CD4-positive, alpha-beta T cell treated with Interleukin-21 for 1 hour (primary cell): ENCODE data around the gene PDE2A.

Experiments
- DNase-seq: peaks from one replicate; pipeline ENCODE4 v3.0.0-alpha.2; 2020

The PDE2A gene

DNA sequence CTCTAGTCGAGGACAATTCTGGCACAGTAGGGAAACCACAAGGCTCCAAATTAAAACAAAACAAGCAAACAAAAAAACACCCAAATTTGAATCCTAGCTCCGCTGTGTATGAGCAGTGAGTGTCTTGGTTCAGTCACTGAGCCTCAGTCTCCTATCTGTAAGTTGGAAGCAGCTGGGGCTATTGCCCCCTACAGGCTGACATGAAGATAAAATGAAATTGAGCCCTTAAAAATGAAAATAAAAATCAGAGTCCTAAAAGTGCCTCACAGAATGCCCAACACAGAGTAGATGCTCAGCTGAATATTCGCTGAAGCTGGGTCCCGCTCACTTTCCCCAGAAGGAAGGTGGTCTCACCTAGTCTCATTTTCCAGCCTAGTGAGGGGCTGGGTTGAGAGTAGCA is 65.2 kb downstream of the PDE2A start:
- DNase-seq = peak; percentile 35

DNA sequence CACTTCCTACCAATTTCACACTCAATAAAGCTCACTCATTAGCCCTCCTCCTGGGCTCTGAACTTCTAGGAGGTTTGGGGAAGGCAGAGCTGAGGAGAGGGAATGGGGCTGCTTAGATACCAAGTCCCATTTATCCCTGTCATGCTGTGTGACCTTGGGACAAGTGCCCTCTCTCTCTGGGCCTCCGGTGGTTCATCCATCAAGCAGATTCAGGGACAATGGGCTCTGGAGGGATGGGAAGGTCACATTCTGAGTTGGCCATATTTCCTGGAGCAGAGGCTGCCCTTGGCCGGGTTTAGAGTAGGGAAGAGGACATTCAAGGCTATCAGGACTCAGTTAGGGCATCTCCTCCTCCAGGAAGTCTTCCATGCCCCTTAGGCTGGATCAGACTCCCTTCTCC is 66.7 kb downstream of the PDE2A start:
- no peak for DNase-seq

DNA sequence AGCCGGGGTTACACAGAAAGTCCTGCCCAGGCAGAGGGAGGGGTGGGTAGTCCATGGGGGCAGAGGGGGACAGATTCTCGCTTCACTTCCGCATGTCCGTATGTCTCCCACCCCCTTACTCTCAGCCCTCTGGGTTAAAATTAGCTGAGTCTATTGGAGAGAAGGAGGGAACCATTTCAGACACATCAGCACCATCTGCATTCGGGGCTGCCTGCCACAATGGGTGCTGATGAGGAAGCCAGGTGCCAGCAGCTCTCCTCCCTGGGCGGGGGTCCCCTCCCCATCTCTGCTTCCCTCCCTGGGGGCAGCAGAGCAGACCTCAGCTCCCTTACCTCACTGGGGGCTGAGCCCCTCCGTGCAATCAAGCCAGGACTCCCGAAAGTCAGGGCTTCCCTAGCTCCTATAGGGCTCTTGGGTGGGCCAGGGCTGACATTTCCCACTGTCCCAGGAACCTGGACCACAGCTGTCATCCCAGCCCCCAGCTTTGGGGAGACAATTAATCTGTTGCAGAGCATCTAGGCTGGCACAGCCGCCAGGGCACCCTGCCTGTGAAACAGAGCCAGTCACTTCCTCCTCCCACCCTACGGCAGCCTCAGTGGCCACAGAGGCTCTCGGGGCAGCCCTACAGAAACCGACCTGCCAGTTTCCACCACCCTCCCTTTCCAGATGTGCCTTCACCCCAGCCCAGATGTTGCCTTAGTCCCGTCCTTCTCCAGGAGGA is 67.3 kb downstream of the PDE2A start:
- no peak for DNase-seq

DNA sequence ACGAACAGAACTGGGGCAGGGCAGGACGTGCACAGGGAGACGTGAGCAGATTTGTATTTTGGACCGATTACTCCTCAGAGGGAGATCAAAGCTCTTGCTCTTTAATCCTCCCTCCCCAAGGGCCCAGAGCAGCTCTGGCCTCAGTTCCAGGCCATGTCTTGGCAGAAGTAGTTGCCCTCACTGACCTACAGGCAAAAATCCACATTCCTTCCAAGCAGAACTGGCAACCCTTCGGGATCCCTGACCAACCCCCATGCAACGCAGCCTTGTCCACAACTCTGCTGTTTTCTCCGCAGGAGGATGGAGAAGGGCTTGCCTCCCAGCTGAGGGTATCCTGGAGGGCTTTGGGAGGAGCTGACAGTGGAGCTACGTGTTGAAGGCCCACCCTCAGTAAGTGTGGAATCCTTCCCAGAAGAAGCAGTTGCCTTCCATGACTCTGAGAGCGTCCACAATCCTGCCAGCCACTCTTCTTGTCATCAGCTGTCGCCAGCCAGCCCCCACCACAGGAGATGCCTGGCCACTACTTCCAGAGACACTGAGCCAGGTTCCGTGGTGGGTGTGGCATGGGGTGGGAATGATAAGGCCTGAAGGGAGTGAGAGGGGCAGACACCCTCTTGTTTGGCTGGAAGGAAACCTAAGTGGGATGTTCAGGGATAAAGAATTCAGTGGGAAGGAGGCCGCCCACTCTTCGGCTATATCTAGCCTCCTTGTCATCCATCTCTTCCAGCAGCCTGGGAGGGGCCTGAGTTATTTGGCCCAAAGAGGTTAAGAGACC is 68.1 kb downstream of the PDE2A start:
- DNase-seq = no peak

DNA sequence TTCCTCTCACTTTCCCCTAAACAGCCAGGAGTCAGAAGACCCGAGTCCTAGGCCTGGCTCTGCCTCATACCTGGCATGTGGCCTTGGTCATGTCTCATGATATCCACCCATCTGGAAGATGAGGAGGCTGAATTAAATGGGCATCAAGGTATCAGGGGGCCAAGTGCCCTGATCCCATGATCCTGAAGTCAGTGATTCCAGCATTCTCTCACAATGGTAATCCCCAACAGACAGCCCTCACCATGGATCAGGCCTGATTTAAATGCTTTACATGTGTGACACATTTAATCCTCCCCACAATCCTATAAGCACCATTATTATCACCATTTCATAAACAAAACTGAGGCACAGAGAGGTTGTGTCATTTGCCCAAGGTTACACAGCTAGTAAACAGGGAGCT is 70.0 kb downstream of the PDE2A start:
- DNase-seq = no peak

DNA sequence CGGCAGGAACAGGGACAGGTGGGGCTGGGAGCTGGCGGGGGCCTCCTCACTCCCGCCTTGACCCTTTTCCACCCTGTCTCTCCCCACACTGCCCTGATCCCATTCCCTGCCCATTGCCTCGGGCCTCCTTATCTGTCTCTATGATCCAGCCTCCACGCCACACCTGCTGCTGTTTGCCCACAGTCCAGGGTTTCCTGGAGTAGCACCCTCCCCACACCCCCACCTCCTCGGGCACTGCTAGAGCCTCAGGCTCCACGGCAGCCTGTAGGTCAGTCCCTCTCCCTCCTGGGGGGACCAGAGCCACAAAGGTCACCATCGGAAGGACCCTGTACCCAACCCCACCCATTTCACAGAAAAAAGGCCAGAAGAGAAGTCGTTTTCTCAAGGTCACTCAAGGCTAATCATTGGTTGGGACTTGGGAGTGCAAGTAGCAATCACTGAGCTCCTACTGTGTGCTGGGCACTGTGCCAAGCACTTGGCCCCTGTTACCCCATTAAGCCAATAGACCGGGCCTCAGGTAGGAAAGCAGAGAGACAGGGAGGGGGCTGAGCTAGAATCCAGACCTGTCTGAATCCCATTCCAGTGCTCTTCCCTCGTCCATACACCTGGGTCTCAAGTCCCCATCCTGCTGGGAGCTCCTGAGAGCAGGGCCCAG is 71.8 kb downstream of the PDE2A start:
- no peak for DNase-seq

DNA sequence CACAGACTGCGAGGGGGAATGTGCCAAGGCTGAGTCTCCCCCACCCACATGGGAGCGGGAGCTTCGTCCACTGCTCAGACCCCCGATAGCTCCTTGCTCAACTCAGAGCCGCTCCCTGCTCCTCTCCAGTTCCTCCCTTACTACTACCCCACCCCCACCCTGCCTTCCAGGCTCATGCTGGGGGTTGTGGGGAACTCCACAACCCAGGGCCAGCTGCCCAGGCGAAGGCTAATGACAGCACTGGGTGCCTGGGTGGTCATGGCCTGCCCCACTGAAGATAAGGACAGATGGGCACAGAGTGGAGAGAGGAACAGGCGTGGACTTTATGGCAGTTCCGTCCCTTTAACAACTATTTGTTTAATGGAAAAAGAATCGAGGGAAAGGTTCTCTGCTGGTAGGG is 73.7 kb downstream of the PDE2A start:
- no peak for DNase-seq

DNA sequence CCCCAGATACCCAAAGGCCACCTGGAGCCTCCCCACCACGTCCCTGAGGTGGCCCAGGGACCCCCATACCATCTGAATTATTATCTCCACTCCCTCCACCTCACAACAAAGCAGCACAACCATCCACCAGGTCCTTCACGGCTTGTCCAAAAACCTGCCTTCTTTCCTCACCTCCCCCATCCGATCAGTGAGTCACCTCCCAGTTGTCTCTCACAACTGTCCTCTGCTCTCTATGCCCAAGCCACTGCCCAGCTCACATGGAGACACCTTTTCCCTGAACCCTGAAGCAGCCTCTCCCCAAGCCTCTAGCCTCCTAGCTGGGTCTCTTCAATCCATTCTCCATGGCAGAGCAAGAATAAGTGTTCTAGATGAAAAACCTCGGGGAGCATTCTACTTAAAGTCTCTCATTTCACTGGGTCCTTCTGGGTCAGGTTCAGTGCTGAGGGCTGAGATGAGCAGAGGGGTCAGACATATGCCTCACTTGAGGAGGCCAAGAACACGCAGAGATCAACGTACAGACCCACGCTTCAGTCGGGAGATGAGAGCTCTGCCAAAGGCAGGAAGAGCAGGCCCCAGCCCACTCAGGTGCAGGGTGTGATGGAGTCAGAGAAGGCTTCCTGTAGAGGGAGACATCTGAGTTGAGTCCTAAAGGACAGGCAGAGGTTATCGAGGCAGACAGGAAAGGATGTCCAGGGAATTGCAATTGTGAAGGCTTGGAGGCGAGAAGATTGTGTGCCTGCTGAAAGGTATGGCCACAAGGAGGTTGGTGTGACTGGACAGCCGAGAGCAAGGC is 74.7 kb downstream of the PDE2A start:
- no peak for DNase-seq

DNA sequence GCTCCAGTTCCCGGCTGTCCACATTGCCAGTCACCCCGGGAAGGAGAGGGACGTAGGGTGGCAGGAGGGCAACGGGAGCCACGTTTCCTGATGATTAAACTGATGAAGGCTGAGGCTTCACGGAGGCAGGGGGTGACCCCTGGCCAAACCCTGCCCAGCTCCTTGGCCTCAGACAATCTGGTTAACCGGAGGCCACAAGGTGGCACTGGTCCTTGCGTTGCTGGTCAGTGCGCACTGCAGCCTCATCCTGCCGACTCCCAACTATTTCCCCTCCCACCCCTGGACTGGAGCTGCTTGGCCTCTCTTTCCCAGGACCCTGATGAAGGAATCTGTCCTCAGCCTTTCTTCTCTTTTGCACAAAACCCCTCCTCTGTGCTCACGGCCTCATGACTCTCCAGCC is 75.3 kb downstream of the PDE2A start:
- DNase-seq = no peak

DNA sequence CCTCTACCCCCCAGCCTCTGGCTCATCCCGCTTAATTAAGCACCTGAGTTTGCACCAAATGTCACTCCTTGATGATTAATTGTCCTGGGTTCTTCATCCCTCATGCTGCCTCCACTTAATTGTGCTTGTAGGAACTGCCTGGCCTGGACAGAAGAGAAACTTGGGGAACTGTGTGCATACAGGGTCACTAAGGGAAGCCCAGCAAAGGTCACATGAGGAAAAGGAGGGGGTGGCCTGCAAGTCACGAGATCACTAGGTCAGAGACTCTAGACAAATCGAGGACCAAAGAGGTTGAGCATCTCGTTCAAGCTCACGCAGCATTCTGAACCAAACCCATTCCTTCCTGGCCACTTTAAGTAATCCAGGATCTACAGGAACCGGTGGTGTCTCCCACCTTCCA is 75.8 kb downstream of the PDE2A start:
- no peak for DNase-seq

DNA sequence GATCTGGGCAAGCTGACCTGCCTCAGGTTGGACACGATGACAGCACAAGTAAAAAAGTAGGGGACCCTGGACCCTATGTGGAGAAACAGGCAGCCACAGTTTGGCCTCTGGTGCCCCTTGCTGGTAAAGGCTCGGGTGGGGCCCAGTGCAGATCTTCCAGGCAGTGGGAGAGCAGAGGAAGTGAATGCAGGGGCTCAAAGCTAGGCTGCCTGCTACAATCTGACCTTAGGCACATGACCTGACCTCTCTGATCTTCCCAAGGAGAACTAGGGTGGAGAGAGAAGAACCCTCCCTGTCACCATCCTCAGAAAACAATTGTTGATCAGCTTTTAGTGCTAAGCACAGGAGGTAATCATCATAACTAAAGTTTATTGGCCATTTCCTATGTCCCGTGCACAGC is 76.5 kb downstream of the PDE2A start:
- DNase-seq = no peak

DNA sequence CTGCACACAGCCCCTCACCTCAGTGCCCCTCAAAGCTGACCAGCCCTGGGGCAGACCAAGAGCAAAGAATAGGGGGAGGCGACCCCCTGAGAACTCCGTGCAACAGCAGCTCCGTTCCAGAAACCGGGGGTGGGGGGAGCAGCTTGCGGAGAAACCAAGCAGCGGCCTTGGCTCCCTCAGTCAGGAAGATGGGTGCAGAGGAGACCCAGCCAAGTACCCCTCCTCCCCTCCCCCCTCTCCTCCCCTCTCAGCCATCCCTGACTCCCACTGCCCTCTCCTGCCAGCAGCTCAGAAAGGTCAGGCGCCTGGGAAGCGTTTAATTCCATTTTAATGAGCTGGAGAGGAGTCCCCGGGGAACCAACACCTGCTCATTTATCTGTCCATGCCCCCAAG is 78.9 kb downstream of the PDE2A start:
- no peak for DNase-seq

DNA sequence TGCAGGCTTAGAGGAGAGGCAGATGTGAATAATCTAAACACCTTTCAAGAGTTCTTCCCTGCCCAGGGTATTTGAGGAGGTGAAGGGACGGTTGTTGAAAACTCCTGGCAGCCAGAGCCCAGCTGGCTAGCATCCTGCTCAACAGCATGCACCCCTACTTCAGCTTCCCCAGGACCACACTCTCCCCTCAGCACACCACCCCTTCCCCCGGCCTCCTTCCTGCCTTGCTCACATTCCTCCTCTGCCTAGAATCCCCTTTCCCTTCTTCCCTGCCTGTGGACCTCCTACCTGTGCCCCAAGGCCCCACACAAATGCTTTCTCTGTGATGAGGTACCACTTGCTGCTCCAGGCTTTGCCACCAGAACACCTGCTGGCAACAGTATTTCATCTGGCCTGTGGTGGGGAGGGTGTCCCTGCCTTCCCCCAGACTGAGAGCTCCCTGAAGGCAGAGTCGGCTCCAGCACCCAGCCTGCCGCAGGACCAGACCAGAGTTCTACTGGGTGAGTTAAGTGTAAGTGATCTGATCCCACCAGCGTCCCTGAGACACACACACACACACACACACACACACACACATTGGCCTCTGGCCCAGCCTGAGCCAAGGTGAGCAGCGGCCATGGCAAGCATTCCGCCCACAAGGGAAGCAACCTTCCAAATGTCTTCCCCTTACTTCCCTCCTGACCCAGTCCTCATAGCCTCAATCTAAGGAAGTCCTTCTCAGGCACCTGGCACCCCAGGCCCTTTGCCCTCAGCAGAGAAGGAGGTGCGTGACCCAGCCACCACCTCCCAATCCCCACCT is 79.5 kb downstream of the PDE2A start:
- no peak for DNase-seq

DNA sequence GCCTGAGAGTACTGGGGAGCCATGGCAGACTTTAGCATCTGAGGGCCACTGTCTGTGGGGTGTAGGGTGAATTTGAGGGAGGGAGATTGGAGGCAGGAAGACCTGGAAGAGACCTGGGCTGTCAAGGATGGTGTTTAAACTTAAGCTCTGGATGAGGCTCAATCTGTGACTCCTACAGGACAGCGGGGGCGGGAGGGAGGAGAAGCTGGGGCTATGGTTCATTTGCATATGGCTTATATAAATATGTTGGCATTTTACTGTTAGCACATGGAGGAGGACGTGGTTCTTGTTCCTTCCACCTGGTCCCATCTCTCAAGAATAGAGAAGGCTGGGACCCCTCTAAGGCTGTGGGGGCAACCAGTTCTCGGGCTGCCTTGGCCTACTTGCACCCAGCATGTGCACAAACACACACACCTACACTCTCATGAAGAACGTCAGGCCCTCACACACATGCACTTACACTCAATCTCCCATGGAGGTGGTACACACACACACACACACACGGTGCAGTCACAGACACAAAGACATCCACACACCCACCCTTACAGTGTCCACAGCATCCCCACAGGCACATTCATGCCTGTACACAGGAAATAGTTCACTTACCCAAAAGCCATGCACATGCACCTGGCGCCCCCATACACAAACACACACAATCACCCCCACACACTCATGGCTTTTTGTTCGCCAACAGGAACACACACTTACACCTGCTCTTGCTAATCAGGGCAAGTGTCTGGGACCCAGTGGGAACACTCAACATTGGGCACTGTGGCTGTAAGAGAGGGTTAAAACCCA is 81.3 kb downstream of the PDE2A start:
- DNase-seq = no peak

DNA sequence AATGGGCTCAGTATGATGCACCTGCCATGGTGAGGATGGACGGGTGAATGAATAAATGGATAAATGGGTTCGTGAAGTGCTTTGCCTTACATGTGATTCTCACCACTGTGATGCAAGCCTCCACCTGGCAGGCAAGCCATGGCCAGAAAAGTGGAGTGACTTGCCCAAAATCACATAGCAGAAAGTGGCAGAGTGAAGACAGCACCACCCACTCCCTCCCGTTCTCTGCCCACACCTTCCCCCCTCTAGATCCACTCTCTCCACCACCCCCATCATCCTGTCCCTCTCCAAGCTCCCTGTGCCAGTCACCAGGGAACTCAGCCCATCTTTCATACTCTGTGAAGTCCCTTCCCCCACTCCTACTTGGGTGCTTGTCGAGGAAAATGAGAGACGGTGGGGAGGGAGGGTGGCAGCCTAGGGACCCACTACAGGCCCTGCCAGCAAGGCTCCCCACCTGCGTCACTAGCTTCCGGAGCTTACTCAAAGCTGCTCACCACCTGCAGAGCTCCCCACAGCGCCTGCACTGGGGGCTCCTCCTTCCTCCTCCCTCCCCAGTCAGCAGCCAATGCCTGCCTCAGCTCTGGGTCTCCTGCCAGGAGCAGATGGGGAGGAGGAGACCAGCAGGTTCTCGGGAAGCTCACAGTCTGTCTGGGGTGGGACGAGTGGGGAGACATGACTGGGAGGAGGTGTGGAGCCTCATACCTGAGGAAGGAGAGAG is 82.3 kb downstream of the PDE2A start:
- DNase-seq = peak; percentile 47

DNA sequence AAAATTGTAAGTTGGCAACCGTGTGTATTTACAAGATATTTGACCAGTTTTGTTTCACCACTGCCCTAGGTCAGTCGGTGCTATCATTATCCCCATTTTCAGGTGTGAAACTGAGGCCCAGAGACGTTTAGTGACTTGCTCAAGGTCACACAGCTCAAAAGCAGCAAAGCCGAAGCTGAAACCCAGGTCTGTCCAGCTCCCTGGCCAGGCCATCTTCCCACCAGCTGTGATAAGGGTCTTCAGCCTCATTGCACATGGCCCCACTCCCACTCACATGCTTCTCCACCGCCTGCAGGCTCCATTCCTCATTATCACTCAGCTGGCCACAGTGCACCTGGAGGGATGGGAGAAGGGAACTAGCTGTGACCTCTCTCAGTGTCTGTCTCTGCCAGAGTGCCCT is 83.2 kb downstream of the PDE2A start:
- no peak for DNase-seq

DNA sequence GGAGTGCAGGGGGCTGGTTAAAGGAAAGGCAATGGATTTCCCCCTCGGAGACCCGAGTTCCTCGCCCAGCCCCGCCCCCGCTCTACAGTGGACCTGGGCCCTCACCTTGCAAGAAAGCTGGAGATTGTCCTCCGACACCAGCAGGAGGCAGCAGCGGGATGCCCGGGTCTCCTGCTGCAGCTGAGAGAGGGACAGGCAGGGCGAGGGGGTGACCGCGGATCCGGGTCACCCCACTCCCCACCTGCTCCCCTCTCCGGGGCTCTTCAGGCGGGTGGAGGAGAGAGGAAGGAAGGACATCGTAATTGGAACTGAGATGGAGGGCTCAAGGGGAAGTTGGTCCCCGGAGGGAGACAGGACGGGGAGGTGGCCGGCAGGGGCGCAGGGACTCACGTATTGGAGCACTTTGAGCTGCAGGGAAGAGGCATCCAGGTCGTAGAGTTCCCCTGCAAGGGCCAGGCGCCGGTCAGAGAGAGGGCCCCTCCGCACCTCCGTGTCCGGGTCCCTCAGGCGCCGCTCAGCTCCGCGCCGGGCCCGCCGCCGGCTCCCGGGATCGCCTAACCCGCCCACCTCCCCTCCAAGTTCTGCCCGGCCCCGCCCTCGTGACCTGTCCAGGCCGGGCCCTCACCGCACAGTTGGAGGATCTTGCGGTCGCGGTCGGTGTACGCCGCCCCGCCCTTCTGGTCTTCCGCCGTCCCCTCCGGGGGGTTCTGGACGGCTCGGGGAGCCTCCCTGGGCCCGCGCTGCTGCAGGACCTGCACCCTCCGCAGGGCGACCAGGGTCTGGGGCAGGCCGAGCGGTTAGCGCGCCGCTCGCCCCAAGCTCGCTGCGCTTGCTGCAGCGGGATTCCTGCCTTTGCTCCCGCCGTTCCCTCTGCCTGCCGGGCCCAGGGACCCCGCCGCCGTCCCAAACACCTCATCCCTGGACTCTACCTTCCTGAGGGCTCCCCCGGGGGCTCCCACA is 84.1 kb downstream of the PDE2A start:
- DNase-seq = peak; percentile 52

DNA sequence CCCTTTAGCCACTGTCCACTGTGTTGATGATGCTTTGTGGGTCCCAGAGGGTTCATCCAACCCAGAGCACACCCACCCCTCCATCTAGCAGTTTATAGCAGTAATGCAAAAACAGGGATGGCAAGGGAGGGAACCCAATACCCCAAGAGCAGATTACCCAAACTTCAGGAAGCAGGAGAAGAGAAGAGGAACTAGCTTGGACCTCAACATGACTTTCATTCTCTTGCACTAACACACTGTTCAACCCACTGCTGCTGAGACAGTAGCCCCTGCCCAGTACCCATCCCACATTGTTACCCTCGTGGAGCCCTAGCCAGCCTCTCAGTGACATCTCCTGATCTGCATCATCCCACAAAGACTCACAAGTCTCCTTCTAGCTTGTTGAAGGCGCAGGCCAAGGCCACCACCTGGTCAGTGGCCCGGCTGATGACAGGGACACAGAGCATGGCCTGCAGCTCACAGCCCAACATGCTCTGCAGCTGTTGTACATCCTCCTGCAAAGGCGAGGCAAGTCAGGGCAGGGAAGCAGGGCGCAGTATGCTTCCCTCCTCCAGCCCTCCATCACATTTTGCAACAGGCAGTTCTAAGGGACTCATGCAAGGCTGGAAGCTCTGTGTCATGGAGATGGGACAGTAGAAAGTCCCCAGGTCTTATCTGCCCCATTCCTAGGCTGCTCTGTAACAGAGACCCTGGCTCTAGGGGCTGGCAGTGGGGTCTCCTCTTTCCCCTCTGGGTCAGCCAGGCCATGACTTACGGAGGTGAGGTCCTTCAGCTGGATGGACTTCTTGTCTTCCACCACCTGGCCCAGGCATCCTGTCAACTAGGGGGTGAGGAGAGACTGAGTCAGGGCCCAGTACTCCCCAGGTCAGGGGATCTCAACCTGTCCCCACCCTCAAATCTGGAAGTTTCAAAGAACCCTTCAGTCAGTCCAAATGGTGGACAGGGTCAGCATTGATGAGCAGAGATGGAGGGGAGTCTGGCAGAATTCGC is 85.5 kb downstream of the PDE2A start:
- DNase-seq = no peak
